GM21381 (cell line): ENCODE results near the gene SLC16A6.
"Not testable (repeated sequence)": the region's sequence is repeated elsewhere in the genome, so short reads cannot be mapped to it uniquely, and the experiment has no call there.

Source experiments
- ATAC-seq: cut with Tn5 transposase; IDR thresholded peaks from one replicate; pipeline ENCODE4 v1.9.1; 2021; ENCODE audit warnings: mild to moderate bottlenecking, moderate library complexity; ENCODE audit not compliant: unreplicated experiment

Gene SLC16A6

DNA sequence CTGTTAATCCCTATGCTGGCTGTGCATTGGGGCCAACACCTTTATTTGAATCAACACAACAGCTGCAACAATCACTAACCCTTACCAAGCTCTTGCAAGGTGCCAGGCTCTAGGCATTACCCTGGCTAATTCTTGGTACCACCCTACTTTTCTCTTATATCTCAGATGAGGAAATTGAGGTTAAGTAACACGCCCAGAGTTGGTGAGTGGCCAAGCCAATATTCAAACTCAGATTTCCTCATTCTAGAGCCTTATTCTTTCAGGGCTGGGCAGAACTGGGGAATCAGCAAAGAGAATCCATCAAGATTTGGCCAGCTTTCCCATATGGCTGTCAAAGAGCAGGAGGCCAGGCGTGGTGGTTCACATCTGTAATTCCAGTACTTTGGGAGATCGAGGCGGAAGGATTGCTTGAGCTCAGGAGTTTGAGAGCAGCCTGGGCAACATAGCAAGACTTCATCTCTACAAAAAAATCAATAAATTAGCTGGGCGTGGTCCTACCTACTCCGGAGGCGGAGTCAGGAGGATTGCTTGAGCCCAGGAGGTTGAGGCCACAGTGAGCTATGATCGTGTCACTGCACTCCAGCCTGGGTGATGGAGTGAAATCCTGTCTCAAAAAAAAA lies 24.1 kb upstream of the SLC16A6 start:
- no peak for ATAC-seq

- no peak for ATAC-seq
These were observed 19.2 kb upstream of the SLC16A6 start for GRCh38 chr17:68310152-68310551.

- ATAC-seq, result not testable (repeated sequence)
These were observed 18.2 kb upstream of the SLC16A6 start for GRCh38 chr17:68309066-68309670.

- not testable (repeated sequence) for ATAC-seq
These were observed 17.6 kb upstream of the SLC16A6 start for GRCh38 chr17:68308486-68308885.

DNA sequence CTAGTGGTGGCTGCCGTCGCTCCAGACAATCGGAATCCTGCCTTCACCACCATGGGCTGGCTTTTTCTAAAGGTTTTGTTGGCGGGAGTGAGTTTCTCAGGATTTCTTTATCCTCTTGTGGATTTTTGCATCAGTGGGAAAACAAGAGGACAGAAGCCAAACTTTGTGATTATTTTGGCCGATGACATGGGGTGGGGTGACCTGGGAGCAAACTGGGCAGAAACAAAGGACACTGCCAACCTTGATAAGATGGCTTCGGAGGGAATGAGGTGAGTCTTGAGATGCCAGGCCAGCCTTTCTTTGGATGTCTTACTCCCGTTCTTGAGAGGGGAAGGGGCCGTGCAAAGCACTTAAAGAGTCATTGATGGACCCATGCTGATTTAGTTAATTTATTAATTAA lies 16.5 kb upstream of the SLC16A6 start:
- ATAC-seq, result no peak

GRCh38 chr17:68306819-68307218 lies 15.9 kb upstream of the SLC16A6 start:
- no peak for ATAC-seq

GRCh38 chr17:68305142-68305541 lies 14.2 kb upstream of the SLC16A6 start:
- ATAC-seq, result no peak

DNA sequence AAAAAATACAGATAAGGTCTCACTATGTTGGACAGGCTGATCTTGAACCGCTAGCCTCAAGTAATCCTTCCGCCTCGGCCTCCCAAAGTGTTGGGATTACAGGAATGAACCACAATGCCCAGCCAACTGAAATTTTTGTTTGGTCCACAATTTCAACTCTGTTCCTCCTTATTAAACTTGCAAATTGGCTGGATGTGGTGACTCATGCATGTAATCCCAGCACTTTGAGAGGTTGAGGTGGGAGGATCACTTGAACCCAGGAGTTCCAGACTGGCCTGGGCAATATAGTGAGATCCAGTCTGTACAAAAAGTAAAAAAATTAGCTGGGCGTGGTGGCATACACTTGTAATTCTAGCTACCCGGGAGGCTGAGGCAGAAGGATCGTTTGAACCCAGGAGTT lies 13.8 kb upstream of the SLC16A6 start:
- no peak for ATAC-seq

GRCh38 chr17:68302666-68303065 lies 11.7 kb upstream of the SLC16A6 start:
- ATAC-seq, result no peak

DNA sequence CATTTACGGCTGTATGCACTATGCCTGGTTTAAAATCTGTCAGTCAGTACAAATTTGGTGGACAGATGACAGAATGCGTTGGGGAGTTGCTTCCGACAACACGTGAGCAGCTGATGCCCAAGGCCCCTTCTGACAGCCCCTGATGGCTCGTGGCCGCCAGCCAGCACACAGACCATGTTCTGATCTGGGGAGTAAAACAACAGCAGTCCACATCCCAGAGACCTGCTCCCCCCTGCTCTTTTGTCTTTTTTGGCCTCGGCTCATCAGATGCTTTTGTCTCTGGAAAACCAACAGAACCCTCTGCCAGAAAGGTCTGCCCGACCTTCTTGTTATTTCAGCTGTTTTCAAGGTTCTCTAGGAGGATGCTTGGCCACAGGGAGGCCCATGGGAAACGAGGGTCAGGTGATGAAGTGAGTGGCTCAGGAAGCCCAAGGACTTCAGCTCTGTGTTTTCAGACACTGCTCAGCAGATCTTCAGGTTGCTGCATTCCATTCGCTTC lies 11.2 kb upstream of the SLC16A6 start:
- no peak for ATAC-seq

GRCh38 chr17:68301438-68301959 lies 10.6 kb upstream of the SLC16A6 start:
- ATAC-seq, result no peak

DNA sequence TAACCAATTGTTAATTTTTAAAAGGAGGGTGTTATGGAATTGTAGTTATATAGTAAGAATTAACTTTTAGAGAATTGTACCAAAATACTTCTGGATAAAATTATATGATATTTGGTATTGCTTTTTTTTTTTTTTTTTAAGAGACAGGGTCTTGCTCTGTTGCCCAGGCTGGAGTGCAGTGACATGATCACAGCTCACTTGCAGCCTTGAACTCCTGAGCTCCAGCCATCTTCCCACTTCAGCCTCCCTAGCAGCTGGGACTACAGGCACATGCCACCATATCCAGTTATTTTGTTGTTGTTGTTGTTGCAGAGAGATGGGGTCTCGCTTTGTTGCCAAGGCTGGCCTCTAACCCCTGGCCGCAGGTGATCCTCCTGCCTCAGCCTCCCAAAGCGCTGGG lies 8.9 kb upstream of the SLC16A6 start:
- no peak for ATAC-seq

DNA sequence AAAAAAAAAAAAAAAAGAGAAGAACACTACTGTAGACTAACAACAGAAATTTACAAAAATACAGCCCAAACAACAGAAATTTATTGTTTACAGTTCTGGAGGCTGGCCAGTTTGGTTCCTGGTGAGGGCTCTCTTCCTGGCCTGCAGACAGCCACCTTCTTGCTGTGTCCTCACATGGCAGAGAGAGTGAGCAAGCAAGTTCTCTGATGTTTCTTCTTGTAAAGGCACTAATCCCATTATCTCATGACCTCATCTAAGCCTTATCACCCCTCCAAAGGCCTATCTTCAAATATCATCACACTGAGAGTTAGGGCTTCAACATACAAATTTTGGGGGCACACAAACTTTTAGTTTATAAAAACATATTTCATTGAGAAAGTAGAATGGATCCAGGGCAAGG lies 7.7 kb upstream of the SLC16A6 start:
- no peak for ATAC-seq

DNA sequence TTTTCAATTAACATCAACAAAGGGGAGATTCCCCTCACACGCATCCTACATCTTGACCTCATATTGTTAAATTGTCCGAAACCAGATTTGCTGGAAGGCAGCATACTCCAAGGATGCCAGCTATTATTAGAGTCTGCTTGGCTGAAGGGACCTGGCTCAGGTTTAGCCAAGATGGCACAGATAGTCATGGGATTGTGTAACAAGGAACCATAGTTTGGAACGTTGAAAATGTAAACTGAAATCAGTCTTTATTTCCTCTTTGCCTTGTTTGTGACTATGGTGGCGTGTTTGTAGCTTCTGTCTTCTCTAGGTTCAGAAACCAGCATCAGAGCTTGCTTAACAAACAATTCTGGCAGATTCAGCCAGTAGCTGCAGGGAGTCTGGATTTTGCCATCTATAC lies 6.3 kb upstream of the SLC16A6 start:
- no peak for ATAC-seq

- ATAC-seq, result no peak
These were observed 5.6 kb upstream of the SLC16A6 start for GRCh38 chr17:68296217-68297191.

DNA sequence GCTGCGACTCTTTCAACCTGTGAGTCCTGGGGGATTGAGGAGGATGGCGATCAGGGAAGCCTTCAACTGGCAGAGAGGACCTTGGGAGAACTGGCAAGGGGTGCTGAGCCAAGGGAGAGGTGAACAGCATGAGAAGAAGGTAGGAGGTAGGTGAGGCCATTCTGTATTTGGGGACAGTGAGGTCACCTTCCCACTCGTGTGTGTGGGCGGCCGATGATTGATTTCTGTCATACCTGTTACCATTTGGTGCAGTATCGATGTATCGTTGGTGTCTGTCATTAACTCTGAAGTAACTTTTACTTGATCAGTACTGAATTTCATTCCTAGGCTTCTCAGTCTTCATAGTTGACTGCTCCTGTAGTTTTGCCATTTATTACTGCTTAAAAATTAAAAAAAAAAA lies 4.2 kb upstream of the SLC16A6 start:
- no peak for ATAC-seq

DNA sequence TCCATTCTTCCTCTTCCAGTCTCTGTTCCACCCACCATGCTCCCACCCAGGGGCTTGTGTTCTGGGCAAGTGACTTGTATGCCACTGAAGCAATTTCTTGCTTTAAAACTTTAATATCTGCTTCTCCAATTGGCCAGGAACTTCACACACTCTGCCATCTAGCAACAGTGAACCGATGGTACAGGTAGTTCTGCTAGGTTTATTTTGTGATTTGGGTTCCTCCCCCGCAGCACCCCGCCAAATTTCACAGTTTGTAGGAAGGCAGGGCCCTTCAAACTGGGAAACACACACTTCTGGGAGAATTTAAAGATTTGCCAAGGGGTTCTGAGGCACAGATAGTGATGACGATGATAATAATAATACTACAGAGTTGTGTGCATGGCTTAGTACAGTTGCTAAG lies 3.7 kb upstream of the SLC16A6 start:
- no peak for ATAC-seq

DNA sequence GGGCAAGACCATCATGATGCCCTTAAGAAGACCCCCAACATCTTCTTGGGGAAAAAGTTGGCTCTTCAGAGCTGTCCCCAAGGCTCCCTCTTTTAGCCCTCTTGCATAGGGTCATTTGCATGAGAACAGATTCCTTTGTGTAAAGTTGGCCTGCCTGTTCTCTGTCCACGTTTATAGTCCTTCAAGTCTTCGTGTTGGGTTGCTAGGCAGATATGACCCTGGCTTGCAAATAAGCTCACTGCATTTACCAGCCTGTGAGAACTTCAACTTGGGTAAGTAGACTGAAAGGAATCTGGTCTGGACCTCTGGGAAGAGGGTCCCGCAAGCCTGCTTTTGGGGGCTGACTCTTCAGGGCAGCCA lies 3.2 kb upstream of the SLC16A6 start:
- no peak for ATAC-seq

DNA sequence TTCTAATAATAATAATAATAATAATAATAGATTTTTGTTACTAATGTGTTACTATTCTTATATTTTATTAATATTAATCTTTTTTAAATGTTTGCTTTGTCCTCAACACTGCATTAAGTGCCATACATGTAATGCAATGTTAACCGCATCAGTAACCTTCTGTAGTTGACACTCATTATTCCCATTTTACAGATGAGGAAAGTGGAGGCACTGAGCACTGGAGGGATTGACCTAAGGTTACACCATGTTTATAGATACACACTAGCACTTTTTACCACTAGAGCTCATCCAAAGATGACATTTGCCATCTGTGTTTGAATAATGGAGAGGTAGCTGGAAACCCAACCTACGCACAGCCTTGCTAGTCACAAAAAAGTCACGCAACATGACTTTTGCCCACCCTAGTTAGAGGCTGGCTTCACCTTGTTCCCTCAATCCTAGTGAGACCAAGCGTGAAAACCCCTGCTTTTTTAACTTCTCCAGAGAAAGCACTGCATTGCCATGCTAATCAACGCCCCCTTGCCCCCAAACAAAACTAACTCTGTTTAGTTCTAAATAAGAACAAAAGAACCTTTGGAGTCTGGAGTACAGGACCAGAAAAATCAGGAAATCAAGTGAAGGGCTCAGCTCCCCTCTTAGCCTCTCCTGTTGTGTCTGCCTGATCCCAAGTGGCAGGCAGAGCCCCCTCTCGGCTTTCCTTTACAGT lies 2.7 kb upstream of the SLC16A6 start:
- no peak for ATAC-seq

GRCh38 chr17:68292689-68293040 lies 1.7 kb upstream of the SLC16A6 start:
- no peak for ATAC-seq
